Tibial artery (tissue), 4 donors: Measurements from ENCODE around the gene CDH2.
"Not testable (repeated sequence)": the region's sequence is repeated elsewhere in the genome, so short reads cannot be mapped to it uniquely, and the experiment has no call there.

Experiments used
- DNase-seq, 2 donors: peaks; one replicate each; pipeline ENCODE4 v3.0.0-alpha.2; 2019
- H3K27ac ChIP-seq, 2 donors: fragments of 200-600 bp; sonication (generic) in 1 of 2; 1 replicate in 1 of 2; 2 replicates in 1 of 2; pipeline ENCODE4 v1.5.1; 2018 to 2019; ENCODE audit warnings: mild to moderate bottlenecking in 1 of 2
- H3K27me3 ChIP-seq, 2 donors: fragments of 200-600 bp; sonication (generic) in 1 of 2; one replicate each; pipeline versions ENCODE4 v1.5.1 to v1.6.0; 2016 to 2019
- H3K36me3 ChIP-seq, 3 donors: fragments of 200-600 bp; sonication (generic) in 2 of 3; one replicate each; pipeline ENCODE4 v1.5.1; 2016 to 2019; ENCODE audit warnings: mild to moderate bottlenecking in 2 of 3
- H3K4me1 ChIP-seq, 4 donors: fragments of 200-600 bp; sonication (generic) in 2 of 4; 1 replicate in 3 of 4; 2 replicates in 1 of 4; pipeline ENCODE4 v1.5.1; 2016 to 2019
- H3K4me3 ChIP-seq, 2 donors: fragments of 200-600 bp; sonication (generic) in 1 of 2; 1 replicate in 1 of 2; 2 replicates in 1 of 2; pipeline ENCODE4 v1.5.1; 2018 to 2019; ENCODE audit warnings: mild to moderate bottlenecking in 2 of 2
- H3K9me3 ChIP-seq, 3 donors: fragments of 200-600 bp; sonication (generic) in 1 of 3; one replicate each; pipeline ENCODE4 v1.5.1; 2016 to 2019
- intact Hi-C: fragments of 100-400 bp; cut with DNase I; formaldehyde crosslinking; loops from one replicate; pipeline ENCODE4 v1.15.0; 2023; ENCODE audit warnings: low total_unique reads
- TF ChIP-seq, protein P1 (sequence below), 2 experiments: fragments of 200-600 bp in 1 of 2; fragments of 450-650 bp in 1 of 2; IDR thresholded peaks; one replicate each; pipeline ENCODE4 v1.5.1; 2017 to 2019; ENCODE audit warnings: antibody characterized with exemption in 2 of 2, mild to moderate bottlenecking in 1 of 2, moderate library complexity in 1 of 2

CDH2 gene

DNA sequence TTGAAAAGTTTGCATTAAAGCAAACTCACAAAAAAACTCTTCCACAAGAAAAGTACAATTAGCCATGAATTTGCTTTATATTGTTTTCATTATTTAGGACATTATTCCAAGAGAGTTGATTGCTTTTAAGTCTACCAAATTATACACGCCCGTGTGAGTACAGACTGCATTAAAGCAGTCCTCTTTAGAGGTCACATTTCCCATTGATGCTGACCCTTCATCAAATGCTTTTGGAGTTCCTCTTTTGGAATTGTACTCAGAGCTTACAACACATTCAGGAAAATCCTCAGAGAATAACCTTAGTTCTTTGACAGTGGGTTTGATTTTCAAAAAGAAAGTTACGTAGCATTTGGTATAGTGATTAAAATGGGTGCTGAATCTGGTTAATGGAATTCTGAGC lies 256.1 kb downstream of the CDH2 start:
- DNase-seq = no peak
- no peaks in the 10 kb centered on the region for H3K27me3 ChIP-seq
- H3K9me3 ChIP-seq = no peaks in the 10 kb centered on the region
- H3K4me1 ChIP-seq = no peaks in the 10 kb centered on the region
- H3K27ac ChIP-seq = no peak overlapping the region
- no peak overlapping the region for H3K4me3 ChIP-seq
- no peaks in the 10 kb centered on the region for H3K36me3 ChIP-seq
- TF ChIP-seq, protein P1, sequence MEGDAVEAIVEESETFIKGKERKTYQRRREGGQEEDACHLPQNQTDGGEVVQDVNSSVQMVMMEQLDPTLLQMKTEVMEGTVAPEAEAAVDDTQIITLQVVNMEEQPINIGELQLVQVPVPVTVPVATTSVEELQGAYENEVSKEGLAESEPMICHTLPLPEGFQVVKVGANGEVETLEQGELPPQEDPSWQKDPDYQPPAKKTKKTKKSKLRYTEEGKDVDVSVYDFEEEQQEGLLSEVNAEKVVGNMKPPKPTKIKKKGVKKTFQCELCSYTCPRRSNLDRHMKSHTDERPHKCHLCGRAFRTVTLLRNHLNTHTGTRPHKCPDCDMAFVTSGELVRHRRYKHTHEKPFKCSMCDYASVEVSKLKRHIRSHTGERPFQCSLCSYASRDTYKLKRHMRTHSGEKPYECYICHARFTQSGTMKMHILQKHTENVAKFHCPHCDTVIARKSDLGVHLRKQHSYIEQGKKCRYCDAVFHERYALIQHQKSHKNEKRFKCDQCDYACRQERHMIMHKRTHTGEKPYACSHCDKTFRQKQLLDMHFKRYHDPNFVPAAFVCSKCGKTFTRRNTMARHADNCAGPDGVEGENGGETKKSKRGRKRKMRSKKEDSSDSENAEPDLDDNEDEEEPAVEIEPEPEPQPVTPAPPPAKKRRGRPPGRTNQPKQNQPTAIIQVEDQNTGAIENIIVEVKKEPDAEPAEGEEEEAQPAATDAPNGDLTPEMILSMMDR (IDR thresholded peaks at IDR 0.05) = no peak
- intact Hi-C loops = no loop called here

DNA sequence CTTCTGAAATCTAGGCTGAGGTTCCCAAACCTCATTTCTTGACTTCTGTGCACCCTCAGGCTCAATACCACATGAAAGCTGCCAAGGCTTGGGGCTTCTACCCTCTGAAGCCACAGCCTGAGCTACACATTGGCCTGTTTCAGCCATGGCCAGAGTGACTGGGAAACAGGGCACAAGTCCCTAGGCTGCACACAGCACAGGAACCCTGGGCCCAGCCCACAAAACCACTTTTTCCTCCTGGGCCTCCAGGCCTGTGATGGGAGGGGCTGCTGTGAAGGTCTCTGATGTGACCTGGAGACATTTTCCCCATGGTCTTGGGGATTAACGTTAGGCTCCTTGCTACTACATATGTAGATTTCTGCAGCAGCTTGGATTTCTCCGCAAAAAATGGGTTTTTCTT lies 270.7 kb downstream of the CDH2 start:
- H3K27ac ChIP-seq, H3K4me3 ChIP-seq, H3K36me3 ChIP-seq, intact Hi-C loops, DNase-seq, H3K27me3 ChIP-seq, H3K4me1 ChIP-seq: not testable (repeated sequence)
- peaks cover 0 to 13% (median 2%) of the 10 kb centered on the region in 3 donors for H3K9me3 ChIP-seq

DNA sequence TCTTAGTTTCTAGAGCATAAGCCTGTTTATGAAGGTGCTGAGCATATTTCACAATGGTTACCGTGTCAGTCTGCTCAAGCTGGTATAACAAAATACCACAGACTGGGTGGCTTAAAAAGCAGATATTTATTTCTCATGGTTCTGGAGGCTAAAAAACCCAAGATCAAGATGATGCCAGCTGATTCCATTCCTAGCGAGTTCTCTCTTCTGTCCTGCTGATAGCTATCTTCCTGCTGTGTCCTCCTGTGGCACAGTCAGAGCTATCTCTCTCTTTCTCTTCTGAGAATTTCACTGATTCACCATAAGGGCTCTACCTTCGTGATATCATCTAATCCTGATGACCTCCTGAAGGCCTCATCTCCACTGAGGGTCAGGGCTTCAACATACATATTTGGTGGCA lies 273.0 kb downstream of the CDH2 start:
- no peak for DNase-seq
- Histone ChIP-seq H3K27me3 (no peaks in the 10 kb centered on the region), H3K27ac (no peak overlapping the region), H3K9me3 (peaks cover 0 to 9% (median 0%) of the 10 kb centered on the region in 3 donors), H3K36me3 (no peaks in the 10 kb centered on the region), H3K4me3 (no peak overlapping the region), H3K4me1 (no peaks in the 10 kb centered on the region)
- TF ChIP-seq, protein P1 (IDR thresholded peaks at IDR 0.05) = no peak
- intact Hi-C loops = no loop called here

GRCh38 chr18:27901424-27902226 lies 275.3 kb downstream of the CDH2 start:
- H3K9me3 ChIP-seq = peaks cover 0 to 6% (median 0%) of the 10 kb centered on the region in 3 donors
- H3K4me3 ChIP-seq = no peak overlapping the region
- no peak overlapping the region for H3K27ac ChIP-seq
- H3K27me3 ChIP-seq = no peaks in the 10 kb centered on the region
- intact Hi-C loops = no loop called here
- H3K36me3 ChIP-seq = no peaks in the 10 kb centered on the region
- no peak for DNase-seq
- TF ChIP-seq, protein P1 (IDR thresholded peaks at IDR 0.05) = no peak
- no peaks in the 10 kb centered on the region for H3K4me1 ChIP-seq
